ENCODE data around the gene APP.

- TF ChIP-seq POLR2A (IDR thresholded peaks at IDR 0.05) = no peak
- TF ChIP-seq CTCF (IDR thresholded peaks at IDR 0.05) = no peak
Measured at GRCh38 chr21:26050857-26051256, 119.7 kb downstream of the APP start.
